GM12801 (cell line): ENCODE results near the gene GPR150.

ENCODE experiments used
- CTCF ChIP-seq: IDR thresholded peaks from one replicate; pipeline ENCODE4 v1.5.1; 2011; ENCODE audit warnings: control low read depth; ENCODE audit not compliant: insufficient read length; ENCODE audit errors: extremely low read depth

The GPR150 gene

GRCh38 chr5:95633671-95634070 is 13.8 kb downstream of the GPR150 start:
- no peak for TF ChIP-seq CTCF

- no peak for TF ChIP-seq CTCF
These were observed 14.2 kb downstream of the GPR150 start for GRCh38 chr5:95634081-95634480.

GRCh38 chr5:95638632-95639031 is 18.7 kb downstream of the GPR150 start:
- no peak for TF ChIP-seq CTCF

- TF ChIP-seq CTCF = no peak
These were observed 21.9 kb downstream of the GPR150 start for GRCh38 chr5:95641741-95642220.

GRCh38 chr5:95643152-95643551 is 23.3 kb downstream of the GPR150 start:
- TF ChIP-seq CTCF = no peak

- no peak for TF ChIP-seq CTCF
These were observed 24.6 kb downstream of the GPR150 start for GRCh38 chr5:95644351-95645042.

GRCh38 chr5:95646569-95647431 is 26.9 kb downstream of the GPR150 start, which contains the start of gene RFESD:
RFESD (plus strand) TSS chr5:95646777; CDS start chr5:95652272, 5,495 bp downstream.
- TF ChIP-seq CTCF = no peak
